Daoy (cell line): Measurements from ENCODE around the gene EARS2. TPM values are rescaled to one million over a fixed set of nuclear protein-coding genes. Genes with fewer than 3 reads are reported as not detected.
"Not testable (repeated sequence)": the region's sequence is repeated elsewhere in the genome, so short reads cannot be mapped to it uniquely, and the experiment has no call there.

ENCODE experiments used
- DNase-seq: peaks from one replicate; pipeline ENCODE4 v3.0.0-alpha.2; 2015; ENCODE audit warnings: low read depth
- total RNA-seq: library from RNA; depleted of rRNA; stranded (reverse); fragments of >200 nt; shearing (Covaris generic); gene quantifications from 2 replicates; pipeline ENCODE4 v1.2.3, GENCODE V29; 2014

EARS2 gene
- total RNA-seq, 1 experiment from 2014 or later = 60.9 TPM

- no peak for DNase-seq
Measured at GRCh38 chr16:23527961-23528643, 29.0 kb downstream of the EARS2 start.

GRCh38 chr16:23524886-23525285 is 32.3 kb downstream of the EARS2 start:
- DNase-seq = no peak

GRCh38 chr16:23523876-23524385 is 33.2 kb downstream of the EARS2 start:
- no peak for DNase-seq

- no peak for DNase-seq
Measured at GRCh38 chr16:23523321-23523720, 33.8 kb downstream of the EARS2 start.

- no peak for DNase-seq
Measured at GRCh38 chr16:23521965-23522364, 35.2 kb downstream of the EARS2 start.

- DNase-seq = no peak
Measured at GRCh38 chr16:23521037-23521743, 36.0 kb downstream of the EARS2 start.

GRCh38 chr16:23520500-23520899 is 36.6 kb downstream of the EARS2 start:
- no peak for DNase-seq

- DNase-seq = no peak
Measured at GRCh38 chr16:23519282-23519681, 37.9 kb downstream of the EARS2 start.

- DNase-seq = no peak
Measured at GRCh38 chr16:23518435-23518891, 38.7 kb downstream of the EARS2 start.

GRCh38 chr16:23516366-23517137 is 40.6 kb downstream of the EARS2 start:
- DNase-seq = no peak

GRCh38 chr16:23515881-23516280 is 41.3 kb downstream of the EARS2 start:
- DNase-seq = no peak

- DNase-seq = no peak
Measured at GRCh38 chr16:23514381-23515152, 42.6 kb downstream of the EARS2 start.

GRCh38 chr16:23512168-23512695 is 44.9 kb downstream of the EARS2 start:
- no peak for DNase-seq

- no peak for DNase-seq
Measured at GRCh38 chr16:23511731-23512130, 45.4 kb downstream of the EARS2 start.

GRCh38 chr16:23510915-23511270 is 46.3 kb downstream of the EARS2 start:
- not testable (repeated sequence) for DNase-seq

- peak; percentile 83 for DNase-seq
Measured at GRCh38 chr16:23510164-23510914, 46.8 kb downstream of the EARS2 start, which contains the start of gene GGA2. TSS of gene GGA2 (minus strand) at chr16:23510494. CDS start at chr16:23510411, 83 bp downstream.

GRCh38 chr16:23509782-23510163 is 47.4 kb downstream of the EARS2 start:
- DNase-seq = peak; percentile 22

- no peak for DNase-seq
Measured at GRCh38 chr16:23509441-23509754, 47.8 kb downstream of the EARS2 start.

- DNase-seq = no peak
Measured at GRCh38 chr16:23508589-23509440, 48.3 kb downstream of the EARS2 start.

- DNase-seq = no peak
Measured at GRCh38 chr16:23506606-23506994, 50.5 kb downstream of the EARS2 start.
